SU-DHL-6 (cell line): ENCODE results near the gene HOXD9.

Experiments
- CTCF ChIP-seq: fragments of 200-600 bp; sonication (generic); IDR thresholded peaks from one replicate; pipeline ENCODE4 v1.5.1; 2017; ENCODE audit warnings: antibody characterized with exemption, mild to moderate bottlenecking, low read length, moderate library complexity; ENCODE audit not compliant: insufficient read depth, poor library complexity, severe bottlenecking
- EZH2phosphoT487 ChIP-seq: fragments of 200-600 bp; sonication (generic), shearing (Covaris generic); conservative IDR thresholded peaks from 2 replicates; pipeline ENCODE4 v1.6.1; 2018; ENCODE audit warnings: mild to moderate bottlenecking, antibody characterized with exemption, low read length, moderate library complexity, mixed read lengths

GRCh38 chr2:176114930-176115625 lies 7.4 kb upstream of the HOXD9 start:
- no peak for TF ChIP-seq CTCF
- no peak for TF ChIP-seq EZH2phosphoT487
